Measurements from ENCODE around the gene TXN2.
"Not testable (repeated sequence)": the region's sequence is repeated elsewhere in the genome, so short reads cannot be mapped to it uniquely, and the experiment has no call there.

Gene TXN2

GRCh38 chr22:36425977-36426523 lies 55.4 kb downstream of the TXN2 start:
- DNase-seq = no peak

GRCh38 chr22:36424901-36425579 lies 56.4 kb downstream of the TXN2 start:
- no peak for DNase-seq

- not testable (repeated sequence) for DNase-seq
These were observed 57.0 kb downstream of the TXN2 start for GRCh38 chr22:36424466-36424865.

- no peak for DNase-seq
These were observed 57.7 kb downstream of the TXN2 start for GRCh38 chr22:36423461-36424404.

- no peak for DNase-seq
These were observed 59.0 kb downstream of the TXN2 start for GRCh38 chr22:36422287-36423014.

- no peak for DNase-seq
These were observed 61.2 kb downstream of the TXN2 start for GRCh38 chr22:36419912-36420882.

- DNase-seq = no peak
These were observed 62.1 kb downstream of the TXN2 start for GRCh38 chr22:36419177-36419911.

GRCh38 chr22:36417281-36417686 lies 64.2 kb downstream of the TXN2 start:
- DNase-seq = no peak

All from NCI-H345 (cell line).